NCI-H2171 (cell line): ENCODE measurements around the gene LRP1.
A peak's percentile ranks its signal among the peaks of the same experiment; 100 is the strongest.

Source experiments
- DNase-seq: peaks from one replicate; lab custom pipeline; 2025; lab: John Stamatoyannopoulos, UW

LRP1 gene

DNA sequence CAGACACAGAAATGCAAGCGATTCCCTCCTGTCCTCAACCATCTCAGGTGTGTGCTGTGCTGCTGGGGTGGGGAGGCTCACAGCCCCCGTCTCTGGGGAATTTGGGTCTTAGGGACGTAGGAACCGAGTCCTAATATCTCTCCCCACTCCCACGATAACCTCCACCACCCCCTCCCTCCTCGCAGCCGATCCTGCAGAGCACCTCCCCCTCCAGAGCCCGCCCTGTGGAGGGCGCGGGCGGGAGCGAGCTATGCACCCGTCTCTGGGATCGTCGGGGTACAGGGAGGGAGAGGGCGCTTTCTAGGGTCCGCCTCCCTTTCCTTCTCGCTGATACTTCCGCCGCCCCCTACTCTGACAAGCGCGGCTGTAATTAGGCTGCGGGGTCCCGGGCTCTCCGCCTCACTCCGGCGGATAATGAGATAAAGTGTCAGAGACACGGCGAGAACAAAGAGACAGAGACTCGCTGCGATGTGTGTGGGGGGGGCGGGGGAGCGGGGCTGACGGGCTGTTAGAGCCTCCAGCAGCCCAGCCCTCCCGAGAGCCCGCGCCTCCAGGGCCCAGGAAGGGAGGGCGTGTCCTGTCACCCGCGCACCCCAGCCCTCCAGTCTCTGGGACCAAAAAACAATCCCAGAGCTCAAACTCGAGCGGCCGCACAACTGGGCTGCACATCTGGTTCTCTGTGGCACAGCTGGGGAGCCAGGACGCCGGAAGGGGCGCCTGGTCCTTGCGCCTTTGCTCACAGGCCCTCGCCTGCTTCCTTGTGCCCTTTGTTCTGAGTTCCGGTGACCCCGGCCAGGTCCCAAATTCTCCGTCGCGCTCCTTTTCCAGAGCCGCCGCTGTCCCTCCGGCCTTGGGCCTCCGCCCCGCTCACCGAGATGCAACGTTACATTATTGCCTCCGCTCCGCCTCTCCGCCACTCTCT is 109.9 kb downstream of the LRP1 start:
- DNase-seq, result peak; percentile 53

DNA sequence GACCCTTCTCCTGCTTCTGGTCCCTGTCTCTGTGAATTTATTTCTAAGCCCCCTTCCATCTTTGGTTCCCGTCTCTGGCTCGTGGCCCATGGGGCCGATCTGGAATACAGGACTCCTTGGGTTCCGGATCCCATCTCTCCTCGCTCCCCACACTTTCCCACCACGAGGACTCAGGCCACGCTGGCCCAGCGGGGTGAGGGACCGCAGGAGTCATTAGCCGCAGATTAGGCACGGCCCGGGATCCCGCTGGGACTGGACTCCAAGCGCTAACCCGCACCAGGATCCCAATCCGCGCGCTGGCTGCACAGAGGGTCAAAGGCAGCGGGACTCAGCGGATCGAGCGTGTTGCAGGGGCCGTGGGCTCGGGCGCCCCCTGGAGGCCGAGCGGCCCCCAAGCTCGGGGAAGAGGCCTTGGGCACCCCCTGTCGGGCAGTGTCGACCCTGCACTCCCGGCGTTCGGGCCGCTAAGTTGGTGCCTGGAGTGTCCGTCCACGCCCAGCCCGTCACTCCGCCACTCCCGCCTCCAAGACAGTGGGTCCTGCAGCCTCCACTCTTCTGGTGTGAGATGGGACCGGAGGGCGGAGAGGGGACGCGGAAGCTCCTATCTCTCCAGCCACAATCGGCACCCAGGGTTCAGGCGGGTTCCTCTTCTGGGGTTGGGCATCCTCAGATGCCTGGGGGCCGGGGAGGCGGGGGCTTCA is 110.7 kb downstream of the LRP1 start:
- peak; percentile 63 for DNase-seq

DNA sequence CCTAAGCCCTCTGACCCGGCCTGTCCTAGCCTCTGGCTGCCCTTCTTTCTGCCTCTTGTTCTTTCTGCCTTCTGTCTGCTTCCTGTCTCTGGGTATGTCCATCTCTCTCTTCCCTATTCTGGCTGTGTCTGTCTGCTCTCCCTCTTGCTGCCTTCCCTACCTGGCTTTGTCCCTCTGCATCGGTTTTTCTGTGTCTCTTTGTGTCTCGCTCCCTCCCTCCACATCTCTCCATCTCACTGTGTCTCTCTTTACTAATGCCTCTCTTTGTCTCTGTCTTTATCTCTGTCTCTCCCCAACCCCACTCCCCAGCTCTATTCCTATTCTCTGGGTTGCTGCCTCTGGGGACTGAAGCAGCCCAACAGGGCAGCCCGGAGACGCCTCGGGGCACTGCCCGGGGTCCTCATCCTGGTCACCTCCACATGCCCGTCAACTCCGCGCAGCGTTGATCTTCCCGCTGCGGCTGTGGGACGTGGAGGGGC is 111.3 kb downstream of the LRP1 start:
- no peak for DNase-seq

DNA sequence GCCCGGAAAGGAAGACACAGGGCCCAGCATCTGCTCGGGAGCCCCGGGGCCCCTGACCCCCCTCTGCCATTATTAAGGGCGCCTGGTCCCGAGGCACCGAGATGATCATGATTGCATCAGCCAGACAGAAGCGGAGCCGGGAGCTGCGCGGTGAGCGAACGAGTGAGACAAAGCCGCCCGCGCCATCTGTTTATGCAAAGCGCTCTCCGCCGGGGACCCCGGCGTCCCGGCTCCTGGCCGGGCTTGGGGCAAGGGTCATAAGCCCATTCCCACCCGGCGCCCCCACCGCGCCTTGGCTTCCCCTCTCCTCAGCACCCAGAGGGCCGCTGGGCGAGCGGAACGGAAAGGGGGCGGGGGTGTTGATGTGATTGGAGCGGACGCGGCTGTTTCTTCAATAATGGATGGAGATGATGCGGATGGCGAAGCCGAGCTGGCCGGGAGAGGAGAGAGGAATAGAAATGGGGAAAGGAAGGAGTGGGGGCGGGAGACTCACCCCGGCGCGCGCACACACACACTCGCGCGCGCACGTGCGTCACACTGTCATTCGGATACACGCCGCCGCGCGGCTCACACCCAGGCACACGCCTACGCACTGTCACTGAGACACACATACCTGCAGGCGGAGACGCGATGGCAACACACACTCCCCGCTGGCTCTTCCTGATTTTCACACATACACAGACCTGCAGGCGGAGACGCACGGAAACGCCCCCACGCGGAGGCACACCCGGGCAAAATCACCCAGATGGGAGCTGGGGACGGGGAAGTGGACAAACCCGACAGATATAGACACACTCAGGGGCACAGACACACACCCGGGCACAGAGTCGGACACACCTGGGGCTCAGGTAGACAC is 112.0 kb downstream of the LRP1 start:
- DNase-seq, result peak; percentile 82

DNA sequence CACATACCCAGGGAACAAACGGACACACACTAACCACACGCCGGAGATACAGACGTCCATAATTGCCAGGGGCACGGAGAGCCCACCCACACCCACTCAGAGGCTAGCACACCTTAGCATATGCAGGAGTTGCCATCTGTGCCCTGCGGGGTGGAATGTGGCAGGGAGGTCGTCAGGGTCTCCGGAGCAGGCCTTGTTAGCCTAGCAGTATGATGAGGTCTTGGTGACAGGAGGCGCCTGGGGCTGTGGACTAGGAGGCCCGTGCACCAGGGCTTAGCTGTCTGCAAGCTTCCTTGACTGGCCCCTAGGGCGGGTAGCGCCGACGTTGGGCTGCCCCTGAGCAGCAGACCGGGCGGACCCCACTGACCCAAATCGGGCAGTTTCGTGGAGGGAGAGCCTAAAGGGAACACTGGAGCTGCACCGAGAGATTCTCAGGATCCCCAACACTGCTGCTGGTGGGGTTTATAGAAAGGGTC is 112.7 kb downstream of the LRP1 start:
- DNase-seq, result peak; percentile 31

DNA sequence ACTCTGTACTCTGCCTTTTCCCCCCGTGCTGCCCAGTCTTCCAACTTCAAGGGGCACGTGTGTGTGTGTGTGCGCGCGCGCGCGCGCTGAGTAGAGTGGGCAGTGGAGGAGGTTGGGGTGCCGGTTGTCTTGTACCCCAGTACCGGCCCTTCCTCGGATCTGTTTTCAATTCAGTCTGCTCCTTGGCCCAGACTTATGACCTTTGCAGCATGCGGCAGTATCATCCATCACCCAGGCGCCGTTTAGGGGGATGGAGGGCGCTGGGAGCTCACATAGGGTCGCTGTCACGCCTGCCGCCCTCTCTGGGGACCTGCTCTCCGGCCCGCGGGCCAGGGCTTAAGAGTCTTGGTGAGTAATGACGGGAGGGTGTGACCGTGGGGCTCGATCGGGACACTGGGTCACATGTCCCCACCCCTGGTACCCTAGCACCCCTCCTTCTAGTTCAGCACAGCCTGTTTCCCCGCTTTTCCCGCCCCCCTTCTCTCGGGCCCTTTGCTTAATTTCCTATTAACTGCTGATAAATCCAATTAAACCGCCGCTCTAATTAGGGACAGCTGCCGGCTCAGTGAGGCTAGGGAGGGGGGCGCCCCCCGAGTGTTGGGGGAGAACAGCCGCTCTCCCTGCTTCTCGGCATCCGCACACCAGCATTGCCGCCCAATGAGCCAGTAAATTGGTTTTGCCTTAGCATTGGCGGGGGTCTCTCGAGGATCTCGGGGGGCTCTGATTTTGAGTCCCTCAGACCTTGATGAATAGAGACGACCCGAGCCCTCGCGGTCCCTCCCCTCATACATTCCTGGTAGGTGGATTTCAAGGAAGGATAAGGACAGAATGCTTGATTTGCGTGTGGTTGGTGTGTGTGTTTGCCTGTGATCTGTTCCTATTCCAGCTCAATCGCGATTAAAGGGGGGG is 113.4 kb downstream of the LRP1 start:
- DNase-seq, result peak; percentile 43

DNA sequence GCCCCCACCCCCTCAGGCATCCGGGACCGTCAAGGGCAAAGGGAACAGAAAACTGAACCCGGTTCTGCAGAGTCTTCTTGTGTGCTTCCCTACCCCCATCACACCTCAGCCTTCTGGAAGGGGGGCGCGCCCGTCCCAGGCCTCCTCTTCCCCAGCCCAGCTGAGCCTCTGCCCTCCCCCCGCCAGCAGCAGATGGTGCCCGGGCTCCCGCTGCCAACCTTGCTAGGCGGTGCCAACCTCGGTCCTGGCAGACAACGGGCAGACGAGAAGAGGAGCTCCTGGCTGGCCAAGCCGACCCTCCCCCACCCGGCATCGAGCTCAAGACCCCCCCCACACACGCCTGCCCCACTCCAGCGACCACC is 114.0 kb downstream of the LRP1 start:
- DNase-seq, result peak; percentile 82

DNA sequence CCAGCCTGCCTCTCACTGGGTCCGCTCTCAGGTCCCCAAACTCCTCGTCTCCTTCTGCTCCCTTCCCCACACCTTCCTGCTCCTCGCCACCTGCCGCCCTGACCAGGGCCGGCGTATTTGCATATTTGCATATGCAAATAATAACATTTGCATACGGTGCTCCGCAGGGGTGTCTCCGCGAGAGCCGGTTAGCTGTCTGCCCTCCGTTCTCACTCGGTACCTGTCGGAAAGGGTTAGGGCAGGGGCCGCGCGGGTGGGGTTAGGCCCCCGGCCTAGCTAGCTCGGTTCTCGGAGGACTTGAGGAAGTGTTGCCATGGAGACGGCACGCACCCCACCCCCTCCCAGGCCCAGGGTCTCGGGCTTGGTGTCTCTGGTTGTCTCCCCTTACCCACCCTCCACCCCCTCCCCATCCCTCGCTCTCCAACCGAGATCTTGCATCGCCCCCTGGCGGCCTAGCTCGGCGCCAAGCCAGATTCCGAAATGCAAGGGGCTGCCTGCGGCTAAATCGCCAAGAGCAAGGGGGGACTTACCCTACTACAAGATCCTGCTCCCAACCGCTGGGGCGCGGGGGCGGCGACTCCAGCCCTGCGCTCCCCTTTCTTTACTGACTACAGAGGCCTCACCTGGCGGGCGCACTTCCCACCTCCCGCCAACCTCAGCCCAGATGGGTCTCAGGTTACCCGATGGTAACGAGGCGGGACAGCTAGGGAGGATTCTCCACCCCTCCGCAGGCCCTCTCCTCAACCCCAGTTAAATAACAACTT is 114.6 kb downstream of the LRP1 start:
- peak; percentile 92 for DNase-seq

DNA sequence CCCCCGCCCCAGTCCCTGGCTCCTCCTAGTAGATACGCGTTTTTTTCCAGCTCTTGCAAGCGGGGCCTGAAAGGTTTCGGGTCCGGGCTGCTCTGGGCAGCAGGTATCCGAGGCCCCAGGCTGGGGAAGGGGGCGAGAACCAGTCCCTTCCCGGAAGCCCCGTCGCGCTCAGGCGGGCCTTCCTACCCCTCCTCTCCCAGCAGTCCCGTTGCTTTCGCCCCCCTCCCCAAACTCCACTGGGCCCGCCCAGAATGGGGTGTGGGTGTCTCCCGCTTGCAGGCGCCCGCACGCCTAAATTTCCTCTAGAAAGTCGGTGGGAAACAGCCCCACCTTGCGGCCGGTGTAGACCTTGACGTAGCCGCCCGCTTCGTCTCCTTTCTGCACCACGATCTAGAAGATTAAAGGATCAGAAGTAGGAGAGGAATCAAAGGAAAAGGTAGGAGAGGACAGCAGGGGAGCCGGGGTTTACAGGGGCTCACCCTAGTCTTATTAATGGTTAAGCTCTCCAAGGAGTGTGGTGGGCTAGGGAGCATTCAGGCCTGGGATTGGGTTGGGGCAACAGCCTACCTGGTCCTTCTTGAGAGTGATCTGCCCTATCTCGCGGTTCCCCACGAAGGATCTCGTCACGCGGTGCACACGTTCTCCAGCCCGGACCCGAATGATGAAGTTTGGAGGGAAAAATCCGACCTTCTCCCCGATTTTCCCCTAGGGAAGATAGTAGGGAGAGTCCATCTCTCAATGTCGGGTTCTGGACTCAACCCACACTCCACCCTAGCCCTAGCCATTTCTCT is 115.4 kb downstream of the LRP1 start:
- DNase-seq, result peak; percentile 79

DNA sequence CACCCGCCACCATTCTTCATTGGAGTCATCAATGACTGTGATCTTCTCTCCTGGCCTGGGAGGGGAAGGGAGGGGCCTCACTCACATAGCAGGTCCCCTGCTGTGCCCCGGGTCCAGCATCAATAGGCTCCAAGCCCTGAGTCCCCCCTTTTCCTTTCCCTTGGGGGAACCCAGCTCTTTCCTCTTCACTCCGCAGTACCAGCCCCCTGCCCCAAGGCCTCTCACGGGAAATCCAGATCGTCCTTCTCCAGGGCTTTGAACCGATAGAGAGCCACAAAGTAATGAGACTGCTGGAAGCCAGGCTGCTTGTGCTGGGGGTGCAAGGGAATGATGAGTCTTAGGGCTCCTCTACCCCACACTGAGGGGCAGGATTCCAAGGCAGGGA is 116.0 kb downstream of the LRP1 start:
- DNase-seq, result no peak

DNA sequence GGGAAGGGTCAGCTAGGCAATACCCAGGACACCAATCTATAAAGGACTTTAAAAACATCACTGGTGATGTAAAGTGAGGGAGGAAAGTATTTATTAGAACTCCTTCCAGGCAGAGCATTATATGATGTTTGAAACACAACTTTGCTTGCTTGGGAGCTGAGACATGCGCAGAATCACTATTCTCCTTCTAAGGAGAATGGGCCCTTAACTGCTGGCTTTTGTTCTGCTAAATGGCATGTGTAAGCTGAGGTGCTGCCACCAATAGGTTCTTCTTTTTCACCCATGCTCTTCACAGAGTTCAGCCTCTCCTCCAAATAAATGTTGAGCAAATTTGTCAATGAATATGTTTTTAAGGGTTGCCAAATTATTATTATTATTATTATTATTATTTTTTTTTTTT is 118.8 kb downstream of the LRP1 start:
- DNase-seq, result no peak

DNA sequence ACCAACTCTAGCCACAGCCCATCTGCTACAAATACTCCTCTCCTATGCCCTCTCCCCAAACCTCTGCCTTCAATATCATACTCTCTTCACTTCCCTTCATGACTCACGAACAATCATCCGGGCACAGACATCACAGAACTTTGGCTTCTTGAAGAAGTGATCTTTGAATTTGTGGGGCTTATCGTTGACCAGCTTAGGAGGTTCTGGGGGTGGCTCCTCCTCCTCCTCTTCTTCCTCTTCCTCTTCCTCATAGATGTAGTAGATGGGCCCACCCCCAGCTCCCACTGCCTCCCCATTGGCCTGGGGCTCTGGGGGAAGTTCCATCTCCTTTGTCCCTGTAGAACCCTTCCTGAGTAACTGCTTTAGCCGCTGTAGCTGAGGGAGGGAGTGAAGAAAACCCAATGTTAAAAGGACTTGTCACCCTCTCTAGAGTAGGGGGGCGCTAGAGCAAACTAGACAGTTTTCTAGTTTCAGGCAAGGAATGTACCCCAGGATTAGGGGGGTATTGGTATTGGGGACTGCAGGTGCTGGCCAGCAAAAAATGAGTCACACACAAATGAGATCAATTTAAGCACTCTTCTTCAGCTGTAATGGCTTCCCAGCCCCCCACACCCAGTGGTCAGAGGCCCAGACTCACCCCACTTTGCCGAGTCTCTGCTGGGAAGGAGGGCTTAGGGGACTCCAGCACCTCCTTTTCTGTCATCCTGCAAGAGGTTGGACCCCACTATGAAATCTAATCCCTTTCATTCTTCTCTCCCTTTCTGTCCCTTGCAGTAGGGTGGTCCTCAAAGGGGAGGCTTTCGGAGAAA is 120.9 kb downstream of the LRP1 start:
- no peak for DNase-seq

DNA sequence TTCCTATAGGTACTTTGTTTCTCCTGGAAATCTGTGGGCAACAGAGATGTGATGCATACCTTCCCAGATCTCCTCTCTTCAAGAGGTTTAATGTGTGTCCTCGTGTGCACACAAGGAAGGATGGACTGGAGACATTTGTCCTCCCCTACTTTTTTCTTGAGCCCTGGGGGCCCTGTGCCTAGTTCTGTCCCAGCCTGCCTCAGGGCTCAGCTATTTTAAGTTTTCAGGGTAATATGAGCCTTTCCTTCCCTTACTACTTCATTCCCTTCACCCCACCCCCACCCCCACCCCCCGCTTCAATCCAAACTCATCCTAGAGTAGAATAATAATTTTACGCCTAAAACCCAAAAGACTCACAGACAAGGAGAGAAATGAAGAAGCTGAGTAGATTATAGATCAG is 122.3 kb downstream of the LRP1 start:
- no peak for DNase-seq

DNA sequence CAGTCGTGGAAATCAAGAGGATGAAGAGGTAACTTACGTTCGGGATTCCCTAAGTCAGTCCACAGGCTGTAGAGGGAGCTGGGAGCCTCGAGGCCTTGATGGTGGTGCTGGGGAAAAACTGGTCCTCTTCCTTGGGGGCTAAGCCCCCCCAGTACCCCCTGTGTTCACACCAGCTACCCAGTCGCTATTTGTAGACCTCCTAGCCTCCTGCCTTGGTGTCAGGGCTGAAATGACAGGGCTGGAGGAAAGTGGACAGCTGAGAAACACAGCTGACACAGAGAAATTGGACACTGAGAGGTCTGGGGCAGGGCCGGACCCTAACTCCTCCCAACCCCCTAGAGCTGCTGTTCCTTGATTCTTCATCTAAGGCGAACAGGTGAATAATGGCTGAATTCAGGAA is 122.7 kb downstream of the LRP1 start, which contains the start of gene STAC3:
Gene STAC3, minus strand, starts transcription at position 232 of the 400 bp plus-strand sequence. CDS start 1,551 bp downstream, outside the sequence.
- DNase-seq, result no peak

DNA sequence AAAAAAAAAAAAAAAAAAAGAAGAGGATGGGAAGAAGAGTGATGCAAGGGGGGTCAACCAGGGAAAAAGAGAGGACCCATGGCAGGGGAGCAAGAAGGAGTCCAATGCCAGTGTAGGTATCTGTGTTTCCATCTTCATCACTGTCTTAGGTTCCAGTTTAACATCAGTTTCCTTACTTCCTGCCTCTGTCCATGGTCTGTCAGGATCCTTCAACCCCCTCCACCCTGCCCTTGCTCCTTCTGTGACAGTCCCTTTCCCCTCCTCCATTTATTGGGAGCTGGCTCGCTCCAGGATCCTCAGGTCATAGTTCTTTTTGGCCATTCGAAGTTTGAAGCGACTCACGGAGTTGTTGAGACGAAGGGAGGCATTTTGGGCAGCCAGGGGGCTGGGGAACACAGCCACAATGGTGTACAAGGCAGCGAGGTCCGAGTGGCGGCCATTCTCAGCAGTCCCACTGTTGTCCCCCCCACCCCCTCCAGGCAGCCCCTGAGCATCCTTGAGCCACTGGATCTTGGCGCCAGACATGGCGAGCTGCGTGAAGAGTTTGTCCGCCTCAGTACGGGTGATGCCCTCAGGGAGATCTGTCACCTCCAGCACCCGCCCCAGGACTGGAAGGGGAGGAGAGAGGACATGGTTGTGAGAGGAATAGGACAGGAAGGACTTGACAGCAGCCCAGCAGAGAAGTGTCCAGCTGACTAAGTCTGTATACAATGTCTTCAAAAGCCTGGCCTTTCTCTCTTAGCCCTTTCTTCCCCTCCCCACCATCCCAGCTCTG is 126.4 kb downstream of the LRP1 start:
- no peak for DNase-seq

DNA sequence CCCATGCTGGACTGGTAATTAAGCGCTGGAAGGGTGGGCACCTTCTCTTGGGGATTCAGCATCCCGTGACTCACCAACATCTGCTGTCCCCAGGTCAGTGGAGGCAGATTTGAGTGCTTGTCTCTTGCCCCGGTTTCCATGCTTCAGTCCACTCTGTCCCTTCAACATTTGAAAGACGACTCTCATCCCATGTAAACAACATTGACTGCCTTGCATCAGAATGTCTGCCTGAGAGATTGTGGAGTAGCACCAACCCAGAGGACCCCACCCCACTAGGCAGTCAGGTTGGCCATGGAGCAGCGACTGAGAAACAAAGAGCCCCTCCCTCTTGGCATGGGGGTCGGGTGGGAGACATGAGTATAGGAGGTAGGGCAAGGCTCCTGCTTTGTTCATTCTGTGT is 127.6 kb downstream of the LRP1 start:
- DNase-seq, result no peak
